T-helper 9 cell (primary cell): ENCODE data around the gene KIAA1217.

Experiments used
- DNase-seq: peaks from one replicate; pipeline ENCODE4 v3.0.0-alpha.2; 2020

The KIAA1217 gene

GRCh38 chr10:24448351-24448999 lies 239.5 kb downstream of the KIAA1217 start:
- no peak for DNase-seq

GRCh38 chr10:24449321-24449740 lies 240.4 kb downstream of the KIAA1217 start:
- no peak for DNase-seq

- DNase-seq, result no peak
These were observed 240.9 kb downstream of the KIAA1217 start for GRCh38 chr10:24449769-24450310.

GRCh38 chr10:24451325-24451820 lies 242.4 kb downstream of the KIAA1217 start:
- DNase-seq, result no peak

GRCh38 chr10:24452030-24452429 lies 243.1 kb downstream of the KIAA1217 start:
- DNase-seq, result no peak

- DNase-seq, result no peak
These were observed 244.5 kb downstream of the KIAA1217 start for GRCh38 chr10:24453404-24453830.

GRCh38 chr10:24453973-24454372 lies 245.0 kb downstream of the KIAA1217 start:
- DNase-seq, result no peak

GRCh38 chr10:24455447-24455846 lies 246.5 kb downstream of the KIAA1217 start:
- no peak for DNase-seq

- DNase-seq, result no peak
These were observed 247.4 kb downstream of the KIAA1217 start for GRCh38 chr10:24456322-24456721.

GRCh38 chr10:24457661-24458318 lies 248.9 kb downstream of the KIAA1217 start:
- no peak for DNase-seq

- DNase-seq, result no peak
These were observed 250.9 kb downstream of the KIAA1217 start for GRCh38 chr10:24459836-24460235.

GRCh38 chr10:24462291-24462813 lies 253.4 kb downstream of the KIAA1217 start:
- DNase-seq, result no peak

GRCh38 chr10:24462889-24463552 lies 254.1 kb downstream of the KIAA1217 start:
- DNase-seq, result no peak

GRCh38 chr10:24463611-24464426 lies 254.9 kb downstream of the KIAA1217 start:
- no peak for DNase-seq

- no peak for DNase-seq
These were observed 256.4 kb downstream of the KIAA1217 start for GRCh38 chr10:24465124-24465874.

- DNase-seq, result peak; percentile 9
These were observed 257.2 kb downstream of the KIAA1217 start for GRCh38 chr10:24465891-24466818.

- no peak for DNase-seq
These were observed 258.2 kb downstream of the KIAA1217 start for GRCh38 chr10:24467136-24467535.

- DNase-seq, result no peak
These were observed 258.7 kb downstream of the KIAA1217 start for GRCh38 chr10:24467605-24468004.

GRCh38 chr10:24468281-24468751 lies 259.4 kb downstream of the KIAA1217 start:
- no peak for DNase-seq

GRCh38 chr10:24469993-24470392 lies 261.1 kb downstream of the KIAA1217 start:
- DNase-seq, result no peak
